Epithelial cell of esophagus (primary cell): Measurements from ENCODE around the gene CPA1.

ENCODE experiments used
- DNase-seq: peaks from one replicate; pipeline ENCODE4 v3.0.0; 2010; ENCODE audit warnings: low read depth
- H3K4me3 ChIP-seq: 2 replicates; pipeline ENCODE4 v1.5.1; 2011; ENCODE audit warnings: mild to moderate bottlenecking, low read length, control low read depth
- CTCF ChIP-seq: IDR thresholded peaks from 2 replicates; pipeline ENCODE4 v1.5.1; 2011; ENCODE audit warnings: low read depth, mild to moderate bottlenecking, low read length, control low read depth, inconsistent platforms; ENCODE audit not compliant: insufficient read depth; ENCODE audit errors: missing control alignments

Gene CPA1

GRCh38 chr7:130395421-130395820 is 15.1 kb downstream of the CPA1 start:
- no peak for TF ChIP-seq CTCF
- no peak for DNase-seq
- H3K4me3 ChIP-seq, result no peak overlapping the region

- no peak for DNase-seq
- TF ChIP-seq CTCF, result no peak
- H3K4me3 ChIP-seq, result no peak overlapping the region
Measured at GRCh38 chr7:130396109-130396508, 15.8 kb downstream of the CPA1 start.

- no peak for TF ChIP-seq CTCF
- H3K4me3 ChIP-seq, result no peak overlapping the region
- no peak for DNase-seq
Measured at GRCh38 chr7:130397051-130397757, 16.9 kb downstream of the CPA1 start.

GRCh38 chr7:130397758-130398073 is 17.4 kb downstream of the CPA1 start:
- no peak overlapping the region for H3K4me3 ChIP-seq
- no peak for DNase-seq
- TF ChIP-seq CTCF, result no peak

GRCh38 chr7:130398526-130399090 is 18.3 kb downstream of the CPA1 start:
- H3K4me3 ChIP-seq, result no peak overlapping the region
- DNase-seq, result no peak
- no peak for TF ChIP-seq CTCF

GRCh38 chr7:130400120-130400572 is 19.9 kb downstream of the CPA1 start:
- no peak overlapping the region for H3K4me3 ChIP-seq
- no peak for TF ChIP-seq CTCF
- DNase-seq, result no peak

- no peak for TF ChIP-seq CTCF
- H3K4me3 ChIP-seq, result no peak overlapping the region
- no peak for DNase-seq
Measured at GRCh38 chr7:130401101-130401500, 20.8 kb downstream of the CPA1 start.
